NCI-H446 treated with DMSO at 0.1 percent for 48 hours (cell line): ENCODE data around the gene DENND2C.
A peak's percentile ranks its signal among the peaks of the same experiment; 100 is the strongest.

ENCODE experiments used
- DNase-seq: peaks from one replicate; lab custom pipeline; 2025; lab: John Stamatoyannopoulos, UW

The DENND2C gene

GRCh38 chr1:114676115-114676514, 6.3 kb upstream of the DENND2C start:
- no peak for DNase-seq

GRCh38 chr1:114671939-114672275, 2.1 kb upstream of the DENND2C start:
- no peak for DNase-seq

- DNase-seq, result peak; percentile 26
Observed at GRCh38 chr1:114671011-114671938, 1.4 kb upstream of the DENND2C start.

GRCh38 chr1:114670083-114671010, 498 bp upstream of the DENND2C start:
- DNase-seq, result peak; percentile 50

GRCh38 chr1:114668784-114669561, 876 bp downstream of the DENND2C start:
- no peak for DNase-seq

- no peak for DNase-seq
Observed at GRCh38 chr1:114668373-114668772, 1.5 kb downstream of the DENND2C start.

GRCh38 chr1:114666954-114667353, 2.9 kb downstream of the DENND2C start:
- DNase-seq, result no peak

- DNase-seq, result no peak
Observed at GRCh38 chr1:114660238-114660637, 9.6 kb downstream of the DENND2C start.

GRCh38 chr1:114651893-114652292, 18.0 kb downstream of the DENND2C start:
- DNase-seq, result no peak

- DNase-seq, result no peak
Observed at GRCh38 chr1:114648503-114648902, 21.3 kb downstream of the DENND2C start.

- no peak for DNase-seq
Observed at GRCh38 chr1:114641377-114641776, 28.5 kb downstream of the DENND2C start.

- no peak for DNase-seq
Observed at GRCh38 chr1:114638910-114639309, 30.9 kb downstream of the DENND2C start.

- no peak for DNase-seq
Observed at GRCh38 chr1:114632427-114632826, 37.4 kb downstream of the DENND2C start.

- no peak for DNase-seq
Observed at GRCh38 chr1:114627107-114627506, 42.7 kb downstream of the DENND2C start.

- no peak for DNase-seq
Observed at GRCh38 chr1:114623364-114623763, 46.5 kb downstream of the DENND2C start.

- no peak for DNase-seq
Observed at GRCh38 chr1:114620419-114620818, 49.4 kb downstream of the DENND2C start.

- DNase-seq, result no peak
Observed at GRCh38 chr1:114618606-114619005, 51.2 kb downstream of the DENND2C start.

- peak; percentile 55 for DNase-seq
Observed at GRCh38 chr1:114610546-114611245, 59.2 kb downstream of the DENND2C start.

- no peak for DNase-seq
Observed at GRCh38 chr1:114609826-114610225, 60.0 kb downstream of the DENND2C start.

GRCh38 chr1:114609026-114609425, 60.8 kb downstream of the DENND2C start:
- no peak for DNase-seq

- no peak for DNase-seq
Observed at GRCh38 chr1:114607223-114607622, 62.6 kb downstream of the DENND2C start.
